Left forelimb (tissue), 1 donor: ENCODE measurements around the gene BFSP2.
"Not testable (repeated sequence)": the region's sequence is repeated elsewhere in the genome, so short reads cannot be mapped to it uniquely, and the experiment has no call there.

Experiments used
- DNase-seq: peaks from one replicate; pipeline ENCODE4 v3.0.0-alpha.2; 2018; ENCODE audit warnings: low spot score

The BFSP2 gene

DNA sequence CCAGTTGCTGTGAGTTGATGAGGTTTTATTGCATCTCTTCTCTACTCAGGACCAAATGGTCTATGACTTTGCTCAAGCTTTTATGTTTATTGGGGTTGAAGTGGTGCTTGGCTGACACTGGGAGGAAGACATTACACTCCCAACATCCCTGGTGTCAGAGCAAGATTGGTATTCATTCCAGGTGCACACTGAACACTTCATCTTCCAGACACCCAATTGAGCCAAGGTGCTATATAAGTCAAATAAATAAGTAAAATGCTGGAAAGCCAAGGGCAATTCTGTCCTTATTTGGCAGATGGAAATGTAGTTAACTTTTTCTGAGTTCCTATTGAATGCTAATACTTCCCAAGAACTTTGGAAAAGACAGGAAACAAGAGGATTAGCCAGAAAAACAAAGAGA, 120.4 kb downstream of the BFSP2 start:
- no peak for DNase-seq

DNA sequence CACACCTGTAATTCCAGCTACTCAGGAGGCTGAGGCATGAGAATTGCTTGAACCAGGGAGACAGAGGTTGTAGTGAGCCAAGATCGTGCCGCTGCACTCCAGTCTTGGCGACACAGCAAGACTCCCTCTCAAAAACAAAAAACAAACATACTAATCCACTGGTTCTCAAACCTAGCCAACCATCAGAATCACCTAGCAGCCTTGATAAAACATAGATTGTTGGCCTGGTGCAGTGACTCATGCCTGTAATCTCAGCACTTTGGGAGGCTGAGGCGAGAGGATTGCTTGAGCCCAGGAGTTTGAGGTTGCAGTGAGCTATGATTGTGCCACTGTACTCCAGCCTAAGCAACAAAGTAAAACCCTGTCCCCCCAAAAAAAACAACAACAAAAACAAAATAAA, 121.1 kb downstream of the BFSP2 start:
- DNase-seq: not testable (repeated sequence)

- DNase-seq: no peak
Observed at GRCh38 chr3:133521946-133522345, 122.1 kb downstream of the BFSP2 start.

DNA sequence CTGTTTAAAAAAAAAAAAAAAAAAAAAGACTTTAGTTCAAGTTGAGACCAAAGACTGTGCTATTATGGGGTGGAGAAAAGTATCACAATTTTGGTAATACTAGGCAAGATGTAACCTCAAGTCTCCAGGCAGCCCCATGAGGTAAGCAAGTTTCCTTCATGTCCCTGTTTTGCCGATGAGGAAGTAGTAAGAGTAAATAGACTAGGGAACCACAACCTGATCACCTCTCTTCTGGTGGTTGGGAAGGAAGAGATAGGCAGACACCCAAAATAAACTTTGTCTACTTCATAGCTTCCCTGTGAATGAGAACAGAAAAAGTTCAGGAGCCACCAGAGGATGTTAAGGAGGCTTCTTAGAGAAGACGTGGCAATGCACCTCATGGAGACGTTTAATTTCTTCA, 123.9 kb downstream of the BFSP2 start:
- DNase-seq: not testable (repeated sequence)
